Stomach (tissue), 4 donors: ENCODE results near the gene C9orf78.

Source experiments
- POLR2AphosphoS5 ChIP-seq, 3 donors: sonication (generic); formaldehyde crosslinking; IDR thresholded peaks; one replicate each; pipeline ENCODE4 v1.6.1; 2016; ENCODE audit warnings: antibody characterized with exemption in 3 of 3
- TF ChIP-seq, protein P1 (sequence below), 7 experiments: fragments of 450-650 bp in 4 of 7; fragments of 200-600 bp in 3 of 7; sonication (generic) in 3 of 7; IDR thresholded peaks; one replicate each; pipeline ENCODE4 v1.5.1; 2016 to 2019; ENCODE audit warnings: antibody characterized with exemption in 7 of 7, control low read depth in 2 of 7, mild to moderate bottlenecking in 1 of 7

DNA sequence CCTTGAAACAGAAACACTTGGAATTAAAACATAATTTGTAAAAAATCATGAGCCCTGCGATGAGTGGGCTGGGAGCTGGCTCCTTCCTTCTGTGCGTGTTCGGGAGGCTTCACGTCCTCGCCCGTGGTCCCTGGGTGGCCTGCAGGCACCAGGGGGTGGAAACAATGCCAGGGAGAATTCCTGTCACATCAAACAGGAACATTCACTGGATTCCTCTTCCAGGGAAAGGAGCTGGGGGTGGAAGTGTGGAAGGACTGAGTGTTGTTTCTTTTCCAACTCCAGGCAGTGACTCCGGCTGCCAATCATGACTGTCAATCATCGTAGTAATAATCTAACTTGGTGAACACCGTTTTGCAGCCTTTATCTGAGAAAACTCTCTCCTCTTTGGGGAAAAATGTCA, 21.4 kb downstream of the C9orf78 start:
- TF ChIP-seq, protein P1, sequence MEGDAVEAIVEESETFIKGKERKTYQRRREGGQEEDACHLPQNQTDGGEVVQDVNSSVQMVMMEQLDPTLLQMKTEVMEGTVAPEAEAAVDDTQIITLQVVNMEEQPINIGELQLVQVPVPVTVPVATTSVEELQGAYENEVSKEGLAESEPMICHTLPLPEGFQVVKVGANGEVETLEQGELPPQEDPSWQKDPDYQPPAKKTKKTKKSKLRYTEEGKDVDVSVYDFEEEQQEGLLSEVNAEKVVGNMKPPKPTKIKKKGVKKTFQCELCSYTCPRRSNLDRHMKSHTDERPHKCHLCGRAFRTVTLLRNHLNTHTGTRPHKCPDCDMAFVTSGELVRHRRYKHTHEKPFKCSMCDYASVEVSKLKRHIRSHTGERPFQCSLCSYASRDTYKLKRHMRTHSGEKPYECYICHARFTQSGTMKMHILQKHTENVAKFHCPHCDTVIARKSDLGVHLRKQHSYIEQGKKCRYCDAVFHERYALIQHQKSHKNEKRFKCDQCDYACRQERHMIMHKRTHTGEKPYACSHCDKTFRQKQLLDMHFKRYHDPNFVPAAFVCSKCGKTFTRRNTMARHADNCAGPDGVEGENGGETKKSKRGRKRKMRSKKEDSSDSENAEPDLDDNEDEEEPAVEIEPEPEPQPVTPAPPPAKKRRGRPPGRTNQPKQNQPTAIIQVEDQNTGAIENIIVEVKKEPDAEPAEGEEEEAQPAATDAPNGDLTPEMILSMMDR (IDR thresholded peaks at IDR 0.05): no peak
- no peak for TF ChIP-seq POLR2AphosphoS5 (IDR thresholded peaks at IDR 0.05)
